Activated CD4-positive, alpha-beta T cell treated with anti-CD3 and anti-CD28 coated beads, Interleukin-2, amount 10 ng/mL, durations not matched to agents 7 days and 5 days (primary cell): ENCODE results near the gene FBXO45. TPM values are rescaled to one million over a fixed set of nuclear protein-coding genes. Genes with fewer than 3 reads are reported as not detected.
"Not testable (repeated sequence)": the region's sequence is repeated elsewhere in the genome, so short reads cannot be mapped to it uniquely, and the experiment has no call there.

ENCODE experiments used
- CTCF ChIA-PET: fragments of 350-600 bp; sonication (Branson Sonifier 250); formaldehyde crosslinking; loops from one replicate; lab custom pipeline; 2021; ENCODE audit warnings: antibody characterized with exemption; lab: Charles Lee
- POLR2A ChIA-PET: fragments of 350-600 bp; sonication (Branson Sonifier 250); formaldehyde crosslinking; loops from one replicate; lab custom pipeline; 2021; ENCODE audit warnings: antibody characterized with exemption; lab: Charles Lee
- DNase-seq: peaks from one replicate; pipeline ENCODE4 v3.0.0-alpha.2; 2020
- H3K27ac Mint-ChIP-seq: one replicate; pipeline ENCODE4 v1.8.0; 2021; ENCODE audit warnings: mild to moderate bottlenecking, moderate library complexity, mixed read lengths
- H3K27me3 Mint-ChIP-seq: one replicate; pipeline ENCODE4 v1.8.0; 2021; ENCODE audit warnings: mixed read lengths
- H3K36me3 Mint-ChIP-seq: one replicate; pipeline ENCODE4 v1.8.0; 2021; ENCODE audit warnings: low read depth, mixed read lengths
- H3K4me1 Mint-ChIP-seq: one replicate; pipeline ENCODE4 v1.8.0; 2021; ENCODE audit warnings: mixed read lengths
- H3K4me3 Mint-ChIP-seq: one replicate; pipeline ENCODE4 v1.8.0; 2021; ENCODE audit warnings: mild to moderate bottlenecking, moderate library complexity, mixed read lengths
- H3K9me3 Mint-ChIP-seq: one replicate; pipeline ENCODE4 v1.8.0; 2021; ENCODE audit warnings: mixed read lengths
- total RNA-seq, 2 experiments: library from RNA; stranded (reverse); gene quantifications; one replicate each; pipeline ENCODE4 v1.2.3, GENCODE V29; 2021

FBXO45 gene
- total RNA-seq, 2 experiments from 2014 or later, result 14.9 to 15.0 TPM

DNA sequence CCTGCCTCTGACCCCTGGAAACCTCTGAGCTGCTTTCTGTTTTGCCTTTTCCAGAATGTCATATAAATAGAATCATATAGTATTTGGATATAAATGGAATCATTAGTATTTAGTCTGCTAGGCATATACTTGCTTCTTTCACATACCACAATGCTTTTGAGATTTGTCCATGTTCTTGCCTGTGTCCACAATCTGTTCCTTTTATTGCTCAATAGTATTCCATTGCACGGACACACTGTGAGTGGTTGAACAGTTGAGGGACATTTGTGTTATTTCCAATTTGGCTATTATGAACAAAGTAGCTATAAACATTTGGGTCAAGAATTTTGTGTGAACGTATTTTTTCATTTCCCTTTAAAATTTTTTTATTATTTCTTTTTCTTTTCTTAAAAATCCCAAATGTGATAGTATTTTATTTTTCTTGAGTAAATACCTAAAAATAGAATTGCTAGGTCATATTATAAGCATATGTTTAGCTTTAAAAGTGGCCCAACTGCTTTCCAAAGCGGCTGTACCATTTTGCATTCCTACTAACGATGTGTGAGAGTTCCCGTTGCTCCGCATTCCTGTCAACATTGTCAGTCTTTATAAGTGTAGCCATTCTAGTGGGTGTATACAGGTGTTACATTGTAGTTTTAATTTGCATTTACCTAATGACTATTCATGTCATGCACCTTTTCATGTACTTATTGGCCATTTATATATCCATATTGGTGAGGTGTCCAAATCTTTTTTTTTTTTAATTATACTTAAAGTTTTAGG, 26.6 kb upstream of the FBXO45 start:
- POLR2A ChIA-PET, result no interaction called here
- Mint-ChIP-seq H3K4me1 (peaks cover 8% of the 10 kb centered on the region), H3K27me3 (peaks cover 6% of the 10 kb centered on the region), H3K36me3 (no peaks in the 10 kb centered on the region), H3K27ac (no peak overlapping the region), H3K9me3 (no peaks in the 10 kb centered on the region), H3K4me3 (no peak overlapping the region)
- no peak for DNase-seq
- CTCF ChIA-PET, result interaction anchor here (0.7 to 1.9 kb wide), 2 partner anchors 13 to 48 kb away, joined by 4 to 9 read pairs; no protein-coding TSS in a partner anchor

DNA sequence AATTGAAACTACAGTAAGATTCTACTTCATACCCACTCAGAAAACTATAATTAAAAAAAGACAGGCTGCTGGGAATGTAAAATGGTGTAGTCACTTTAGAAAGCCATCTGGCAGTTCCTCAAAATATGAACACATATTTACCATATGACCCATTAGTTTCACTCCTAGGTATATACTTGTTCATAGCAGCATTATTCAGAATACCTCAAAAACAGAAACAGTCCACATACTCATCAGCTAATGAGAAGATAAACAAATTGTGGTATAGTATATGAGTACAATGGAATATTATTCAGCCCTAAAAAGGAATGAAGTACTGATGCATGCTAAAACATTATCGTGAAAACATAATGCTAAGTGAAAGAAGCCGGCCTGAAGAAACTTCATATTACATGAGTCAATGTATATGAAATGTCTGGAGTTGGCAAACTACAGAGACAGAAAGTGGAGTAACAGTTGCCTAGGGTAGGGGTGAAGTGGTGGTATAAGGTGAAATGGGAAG, 23.9 kb upstream of the FBXO45 start:
- DNase-seq, result no peak
- POLR2A ChIA-PET, result no interaction called here
- H3K36me3 Mint-ChIP-seq, result peaks cover 4% of the 10 kb centered on the region
- H3K27ac Mint-ChIP-seq, result no peak overlapping the region
- H3K4me3 Mint-ChIP-seq, result no peak overlapping the region
- no peaks in the 10 kb centered on the region for H3K4me1 Mint-ChIP-seq
- H3K9me3 Mint-ChIP-seq, result peaks cover 3% of the 10 kb centered on the region
- H3K27me3 Mint-ChIP-seq, result peaks cover 7% of the 10 kb centered on the region
- CTCF ChIA-PET, result no interaction called here

DNA sequence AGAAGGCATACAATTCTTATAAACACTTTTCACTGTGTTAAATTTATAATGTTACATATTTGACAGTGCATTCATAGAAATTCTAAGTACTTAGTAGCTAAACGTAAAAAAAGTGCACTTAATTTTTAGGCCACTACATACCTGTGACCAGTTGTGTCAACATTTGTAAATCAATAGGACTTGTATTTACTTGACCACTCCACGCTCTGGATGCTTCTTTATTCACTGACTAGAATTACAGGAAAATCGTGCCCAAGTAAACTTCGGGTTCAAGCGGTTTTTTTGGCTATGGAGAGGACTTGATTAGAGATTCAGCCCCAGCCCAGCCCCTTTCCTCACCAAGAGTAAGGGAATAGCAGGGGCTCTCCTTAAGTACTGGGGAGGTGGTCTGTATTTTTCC, 21.9 kb upstream of the FBXO45 start:
- ChIA-PET POLR2A (no interaction called here), CTCF (interaction anchor here (1.0 to 1.2 kb wide), 2 partner anchors 18 to 23 kb away, joined by 3 read pairs; no protein-coding TSS in a partner anchor)
- H3K36me3 Mint-ChIP-seq, result peaks cover 10% of the 10 kb centered on the region
- no peaks in the 10 kb centered on the region for H3K4me1 Mint-ChIP-seq
- H3K27ac Mint-ChIP-seq, result no peak overlapping the region
- DNase-seq, result no peak
- peaks cover 13% of the 10 kb centered on the region for H3K9me3 Mint-ChIP-seq
- H3K27me3 Mint-ChIP-seq, result peaks cover 7% of the 10 kb centered on the region
- H3K4me3 Mint-ChIP-seq, result no peak overlapping the region

DNA sequence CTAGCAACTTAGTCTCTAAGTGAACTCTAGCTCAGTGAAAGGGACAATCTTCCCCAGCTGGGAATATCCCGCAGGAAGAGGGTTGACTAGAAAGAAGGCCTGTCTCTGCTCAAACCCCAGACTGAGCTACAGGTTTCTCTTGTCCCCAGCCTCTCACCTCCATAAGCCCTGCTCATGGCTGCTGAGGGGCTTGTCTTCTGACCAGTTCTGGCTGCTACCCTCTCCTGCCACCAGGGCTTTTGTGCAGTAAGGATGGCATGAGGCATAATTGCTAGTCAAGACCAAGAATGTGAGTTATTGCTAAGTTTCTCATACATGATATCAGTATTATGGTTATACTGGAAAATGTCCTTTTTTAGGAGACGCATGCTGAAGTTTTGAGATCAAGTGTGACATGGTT, 21.4 kb upstream of the FBXO45 start:
- peaks cover 10% of the 10 kb centered on the region for H3K36me3 Mint-ChIP-seq
- H3K4me1 Mint-ChIP-seq, result no peaks in the 10 kb centered on the region
- peaks cover 15% of the 10 kb centered on the region for H3K9me3 Mint-ChIP-seq
- DNase-seq, result no peak
- no peak overlapping the region for H3K27ac Mint-ChIP-seq
- no peak overlapping the region for H3K4me3 Mint-ChIP-seq
- ChIA-PET POLR2A (no interaction called here), CTCF (interaction anchor here (1.0 to 1.2 kb wide), 2 partner anchors 18 to 23 kb away, joined by 3 read pairs; no protein-coding TSS in a partner anchor)
- H3K27me3 Mint-ChIP-seq, result peaks cover 7% of the 10 kb centered on the region

DNA sequence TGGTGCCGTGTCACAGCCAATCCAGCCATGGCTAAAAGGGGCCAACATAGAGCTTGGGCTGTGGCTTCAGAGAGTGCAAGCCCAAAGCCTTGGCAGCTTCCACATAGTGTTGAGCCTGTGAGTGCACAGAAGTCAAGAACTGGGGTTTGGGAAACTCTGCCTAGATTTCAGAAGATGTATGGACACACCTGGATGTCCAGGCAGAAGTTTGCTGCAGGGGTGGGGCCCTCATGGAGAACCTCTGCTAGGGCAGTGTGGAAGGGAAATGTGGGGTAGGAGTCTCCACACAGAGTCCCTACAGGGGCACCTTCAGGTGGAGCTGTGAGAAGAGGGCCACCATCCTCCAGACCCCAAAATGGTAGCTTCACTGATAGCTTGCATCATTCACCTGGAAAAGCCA, 19.1 kb upstream of the FBXO45 start:
- POLR2A ChIA-PET, H3K4me1 Mint-ChIP-seq, CTCF ChIA-PET: not testable (repeated sequence)

DNA sequence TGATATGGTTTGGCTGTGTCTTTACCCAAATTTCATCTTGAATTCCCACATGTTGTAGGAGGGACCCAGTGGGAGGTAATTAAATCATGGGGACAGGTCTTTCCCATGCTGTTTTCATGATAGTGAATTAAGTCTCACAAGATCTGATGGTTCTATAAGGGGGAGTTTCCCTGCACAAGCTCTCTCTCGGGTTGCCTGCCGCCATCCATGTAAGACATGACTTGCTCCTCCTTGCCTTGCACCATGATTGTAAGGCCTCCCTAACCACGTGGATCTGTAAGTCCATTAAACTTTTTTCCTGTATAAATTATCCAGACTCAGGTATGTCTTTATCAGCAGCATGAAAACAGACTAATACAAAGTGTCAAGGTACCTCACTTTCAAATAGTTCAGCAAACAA, 18.3 kb upstream of the FBXO45 start:
- H3K36me3 Mint-ChIP-seq, result peaks cover 15% of the 10 kb centered on the region
- H3K4me3 Mint-ChIP-seq, H3K4me1 Mint-ChIP-seq, CTCF ChIA-PET, DNase-seq, POLR2A ChIA-PET, H3K27ac Mint-ChIP-seq, H3K27me3 Mint-ChIP-seq: not testable (repeated sequence)
- H3K9me3 Mint-ChIP-seq, result peaks cover 15% of the 10 kb centered on the region

More for the DNA sequence above, 19.1 kb upstream of the FBXO45 start:
- not testable (repeated sequence) for H3K4me3 Mint-ChIP-seq, H3K27me3 Mint-ChIP-seq, H3K27ac Mint-ChIP-seq, DNase-seq
- peaks cover 15% of the 10 kb centered on the region for H3K9me3 Mint-ChIP-seq
- H3K36me3 Mint-ChIP-seq, result peaks cover 11% of the 10 kb centered on the region

DNA sequence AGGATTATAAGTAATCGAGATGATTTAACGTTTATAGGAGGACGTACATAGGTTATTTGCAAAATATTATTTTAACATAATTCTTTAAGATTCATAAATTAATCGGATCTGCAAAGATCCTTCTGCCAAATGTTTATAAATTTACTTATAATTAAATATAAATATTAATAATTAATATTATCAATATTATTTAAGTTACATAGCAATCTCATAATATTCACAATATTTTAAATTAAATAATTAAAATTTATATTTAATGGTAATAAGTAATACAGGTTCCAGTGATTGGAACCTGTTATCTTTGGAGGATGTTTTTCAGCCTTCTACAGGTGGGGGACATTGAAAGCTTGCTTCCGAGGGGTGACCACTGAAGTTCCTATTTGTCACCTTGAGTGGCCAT, 16.2 kb upstream of the FBXO45 start:
- Mint-ChIP-seq H3K4me3 (no peak overlapping the region), H3K9me3 (peaks cover 15% of the 10 kb centered on the region), H3K27ac (no peak overlapping the region), H3K4me1 (no peaks in the 10 kb centered on the region), H3K27me3 (peaks cover under 1% of the 10 kb centered on the region), H3K36me3 (peaks cover 15% of the 10 kb centered on the region)
- POLR2A ChIA-PET, result no interaction called here
- no peak for DNase-seq
- CTCF ChIA-PET, result no interaction called here

DNA sequence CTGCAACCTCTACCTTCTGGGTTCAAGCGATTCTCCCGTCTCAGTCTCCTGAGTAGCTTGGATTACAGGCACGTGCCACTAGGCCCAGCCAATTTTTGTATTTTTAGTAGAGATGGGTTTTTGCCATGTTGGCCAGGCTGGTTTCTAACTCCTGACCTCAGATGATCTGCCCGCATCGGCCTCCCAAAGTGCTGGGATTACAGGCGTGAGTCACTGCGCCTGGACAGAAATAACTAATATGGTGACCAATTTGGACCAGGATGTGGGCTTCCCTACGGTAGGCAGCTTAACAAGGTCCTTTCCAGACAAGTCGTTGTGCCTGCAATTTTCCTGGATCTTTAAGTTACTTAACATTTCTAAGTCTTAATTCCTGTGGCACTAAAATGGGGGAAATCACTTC, 14.9 kb upstream of the FBXO45 start:
- ChIA-PET POLR2A (interaction anchor here (0.6 kb wide), 1 partner anchor 159 kb away, joined by 3 read pairs; no protein-coding TSS in a partner anchor), CTCF (interaction anchor here (0.6 to 4.0 kb wide), 2 partner anchors 25 to 1044 kb away, joined by 3 to 19 read pairs; no protein-coding TSS in a partner anchor)
- DNase-seq, result no peak
- Mint-ChIP-seq H3K9me3 (peaks cover 12% of the 10 kb centered on the region), H3K27me3 (no peaks in the 10 kb centered on the region), H3K27ac (no peak overlapping the region), H3K4me3 (no peak overlapping the region), H3K4me1 (no peaks in the 10 kb centered on the region), H3K36me3 (peaks cover 17% of the 10 kb centered on the region)

DNA sequence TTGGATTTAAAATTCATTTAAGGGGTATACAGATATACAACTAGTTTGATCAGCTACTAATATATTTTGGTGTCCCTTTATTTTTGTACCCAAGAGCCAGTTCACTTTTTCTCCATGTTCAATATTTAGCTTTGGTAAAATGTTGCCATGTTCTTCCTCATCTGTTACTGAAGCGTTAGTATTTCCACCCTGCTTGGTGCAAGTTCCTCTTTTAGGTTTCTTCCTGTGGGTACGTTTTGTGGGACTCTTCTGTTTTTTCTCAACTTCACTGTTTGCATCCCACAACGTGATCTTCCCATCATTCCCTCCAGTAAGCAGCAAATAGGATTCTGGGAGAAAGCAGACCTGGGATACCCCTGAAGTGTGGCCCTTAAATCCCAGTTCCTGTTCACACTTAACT, 14.3 kb upstream of the FBXO45 start:
- no peak overlapping the region for H3K27ac Mint-ChIP-seq
- peaks cover 12% of the 10 kb centered on the region for H3K9me3 Mint-ChIP-seq
- H3K36me3 Mint-ChIP-seq, result peaks cover 16% of the 10 kb centered on the region
- H3K4me3 Mint-ChIP-seq, result no peak overlapping the region
- ChIA-PET CTCF (interaction anchor here (0.6 to 4.0 kb wide), 2 partner anchors 25 to 1044 kb away, joined by 3 to 19 read pairs; no protein-coding TSS in a partner anchor), POLR2A (interaction anchor here (0.6 kb wide), 1 partner anchor 160 kb away, joined by 3 read pairs; no protein-coding TSS in a partner anchor)
- peaks cover under 1% of the 10 kb centered on the region for H3K4me1 Mint-ChIP-seq
- H3K27me3 Mint-ChIP-seq, result no peaks in the 10 kb centered on the region
- no peak for DNase-seq

DNA sequence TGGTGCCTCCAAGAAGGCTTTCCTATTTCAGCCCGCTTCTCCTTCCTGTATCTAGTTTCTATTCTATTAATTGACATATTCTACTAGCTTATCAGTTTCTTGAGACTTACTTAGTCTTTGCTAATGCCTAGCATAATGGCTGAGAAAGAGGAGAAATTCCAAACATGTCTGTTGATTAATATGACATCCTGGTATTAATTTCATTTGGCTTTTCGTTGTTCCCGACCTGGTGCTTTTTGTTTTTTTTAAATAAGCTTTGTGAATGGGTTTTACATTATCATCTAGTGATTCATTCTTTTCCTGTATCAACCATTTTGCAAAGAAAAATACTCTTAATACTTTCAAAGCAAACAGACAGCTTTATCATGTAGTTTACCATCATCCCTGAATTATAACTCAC, 13.2 kb upstream of the FBXO45 start:
- Mint-ChIP-seq H3K4me1 (peaks cover 9% of the 10 kb centered on the region), H3K9me3 (peaks cover 6% of the 10 kb centered on the region), H3K27ac (no peak overlapping the region), H3K36me3 (peaks cover 10% of the 10 kb centered on the region), H3K4me3 (no peak overlapping the region), H3K27me3 (no peaks in the 10 kb centered on the region)
- ChIA-PET CTCF (interaction anchor here (0.9 to 4.0 kb wide), 3 partner anchors 10 to 27 kb away, joined by 3 to 19 read pairs (median 4); partner anchors contain the start of genes FBXO45 and WDR53), POLR2A (interaction anchor here (0.6 kb wide), 1 partner anchor 21 kb away, joined by 3 read pairs; no protein-coding TSS in a partner anchor)
- no peak for DNase-seq

DNA sequence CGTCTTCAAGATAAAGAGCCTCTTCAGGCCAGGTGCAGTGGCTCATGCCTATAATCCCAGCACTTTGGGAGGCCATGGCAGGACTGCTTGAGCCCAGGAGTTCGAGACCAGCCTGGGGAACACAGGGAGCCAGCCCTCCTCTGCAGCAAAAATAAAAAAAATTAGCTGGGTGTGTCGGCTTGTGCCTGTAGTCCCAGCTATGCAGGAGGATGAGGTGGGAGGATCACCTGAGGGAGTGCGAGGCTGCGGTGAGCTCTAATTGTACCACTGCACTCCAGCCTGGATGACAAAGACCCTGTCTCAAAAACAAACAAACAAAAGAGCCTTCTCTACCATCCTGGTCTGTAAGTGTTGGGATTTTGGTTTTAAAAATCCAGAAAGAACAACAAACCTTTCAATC, 11.2 kb upstream of the FBXO45 start:
- POLR2A ChIA-PET, result no interaction called here
- Mint-ChIP-seq H3K36me3 (peaks cover 19% of the 10 kb centered on the region), H3K9me3 (no peaks in the 10 kb centered on the region), H3K27me3 (no peaks in the 10 kb centered on the region), H3K27ac (no peak overlapping the region), H3K4me3 (no peak overlapping the region), H3K4me1 (peaks cover 12% of the 10 kb centered on the region)
- CTCF ChIA-PET, result interaction anchor here (0.5 to 1.2 kb wide), 3 partner anchors 11 to 252 kb away, joined by 3 read pairs; partner anchors contain the start of genes FBXO45 and WDR53
- no peak for DNase-seq

DNA sequence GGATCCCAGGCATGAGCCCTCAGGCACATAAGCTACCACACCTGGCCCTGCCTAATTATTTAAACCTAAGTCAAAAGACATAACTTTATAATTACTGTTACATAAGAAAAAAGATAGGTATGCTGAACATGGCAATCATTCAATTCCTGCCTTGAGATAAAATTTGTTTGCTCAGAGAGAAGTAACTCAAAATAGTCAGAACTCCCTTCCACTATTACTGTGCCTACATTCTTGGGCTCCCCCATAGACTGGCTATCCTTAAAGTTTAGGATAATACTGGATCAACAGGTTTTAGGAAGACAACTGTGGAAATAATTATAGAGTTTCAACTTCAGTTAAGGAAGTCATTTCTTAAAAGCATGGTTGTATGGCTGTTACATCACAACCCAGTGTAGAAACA, 10.0 kb upstream of the FBXO45 start:
- CTCF ChIA-PET, result interaction anchor here (1.2 to 1.3 kb wide), 2 partner anchors 10 to 29 kb away, joined by 3 to 4 read pairs; partner anchors contain the start of genes FBXO45 and WDR53
- Mint-ChIP-seq H3K4me3 (no peak overlapping the region), H3K36me3 (peaks cover 19% of the 10 kb centered on the region), H3K27ac (no peak overlapping the region), H3K4me1 (peaks cover 18% of the 10 kb centered on the region), H3K27me3 (no peaks in the 10 kb centered on the region), H3K9me3 (no peaks in the 10 kb centered on the region)
- DNase-seq, result no peak
- POLR2A ChIA-PET, result no interaction called here

DNA sequence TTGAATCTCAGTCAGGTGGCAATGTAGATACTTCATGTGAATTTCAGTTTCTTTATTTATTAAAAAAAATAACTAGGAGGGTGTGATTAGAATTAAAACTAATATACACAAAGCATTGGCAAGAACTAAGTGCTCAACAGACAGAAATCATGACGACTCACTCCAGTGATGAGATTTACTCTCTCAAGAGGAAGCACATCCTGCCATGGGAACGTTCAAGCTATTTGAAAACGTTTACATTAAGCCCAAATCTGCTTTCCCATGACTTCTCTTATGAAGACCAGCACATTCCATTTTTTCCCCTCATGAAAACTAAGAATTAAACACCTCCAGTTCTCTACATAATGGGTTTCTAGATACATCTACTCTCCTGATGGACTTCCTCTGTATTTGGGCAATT, 8.6 kb upstream of the FBXO45 start:
- Mint-ChIP-seq H3K9me3 (no peaks in the 10 kb centered on the region), H3K27me3 (no peaks in the 10 kb centered on the region), H3K27ac (peak overlapping the region; percentile 31), H3K4me3 (no peak overlapping the region), H3K4me1 (peaks cover 30% of the 10 kb centered on the region), H3K36me3 (peaks cover 19% of the 10 kb centered on the region)
- no peak for DNase-seq
- ChIA-PET POLR2A (no interaction called here), CTCF (interaction anchor here (0.6 to 1.2 kb wide), 2 partner anchors 13 to 1106 kb away, joined by 3 to 6 read pairs; no protein-coding TSS in a partner anchor)
